HCT116 (cell line): Measurements from ENCODE around the gene DAPP1.

ENCODE experiments used
- ATF3 ChIP-seq: IDR thresholded peaks from 2 replicates; pipeline ENCODE4 v1.6.1; 2012
- CTCF ChIP-seq, 3 experiments: fragments of 200-600 bp in 1 of 3; sonication (generic) in 1 of 3; IDR thresholded peaks in 2 of 3; conservative IDR thresholded peaks in 1 of 3; 2 replicates each; pipeline ENCODE4 v1.5.1; 2012 to 2017; ENCODE audit warnings: low read depth in 2 of 3, low read length in 2 of 3, antibody characterized with exemption in 1 of 3, borderline replicate concordance in 1 of 3, control low read depth in 1 of 3, mild to moderate bottlenecking in 1 of 3, mixed read lengths in 1 of 3, mixed run types in 1 of 3, moderate library complexity in 1 of 3; ENCODE audit not compliant: insufficient read depth in 1 of 3
- EZH2 ChIP-seq: fragments of 200-600 bp; sonication (generic); IDR thresholded peaks from 2 replicates; pipeline ENCODE4 v1.6.1; 2017; ENCODE audit warnings: antibody characterized with exemption, mixed run types
- EZH2phosphoT487 ChIP-seq: fragments of 200-600 bp; IDR thresholded peaks from 2 replicates; pipeline ENCODE4 v1.6.1; 2018; ENCODE audit warnings: antibody characterized with exemption, borderline replicate concordance
- JUND ChIP-seq: IDR thresholded peaks from 2 replicates; pipeline ENCODE4 v1.6.1; 2012
- MAX ChIP-seq: IDR thresholded peaks from 2 replicates; pipeline ENCODE4 v1.6.1; 2012
- POLR2A ChIP-seq: IDR thresholded peaks from 2 replicates; pipeline ENCODE4 v1.7.0; 2011; ENCODE audit warnings: borderline replicate concordance; ENCODE audit not compliant: insufficient read depth, insufficient read length; ENCODE audit errors: extremely low read depth
- POLR2AphosphoS5 ChIP-seq: IDR thresholded peaks from 2 replicates; pipeline ENCODE4 v1.6.1; 2011; ENCODE audit warnings: mild to moderate bottlenecking, low read depth, low read length, moderate library complexity
- REST ChIP-seq: IDR thresholded peaks from 2 replicates; pipeline ENCODE4 v1.6.1; 2012; ENCODE audit warnings: low read depth
- SIN3A ChIP-seq: IDR thresholded peaks from 2 replicates; pipeline ENCODE4 v1.6.1; 2012; ENCODE audit warnings: low read depth
- YY1 ChIP-seq: IDR thresholded peaks from 2 replicates; pipeline ENCODE4 v1.6.1; 2011; ENCODE audit warnings: low read length, low read depth, moderate library complexity, mild to moderate bottlenecking; ENCODE audit not compliant: insufficient replicate concordance; ENCODE audit errors: extremely low read depth
- ZFX ChIP-seq: fragments of 450-650 bp; IDR thresholded peaks from 2 replicates; pipeline ENCODE4 v1.6.1; 2017

- TF ChIP-seq CTCF (IDR thresholded peaks at IDR 0.05 in 2 of 3, conservative IDR thresholded peaks at IDR 0.05 in 1 of 3; ENCODE audit: borderline replicate concordance in 1 of 3, insufficient read depth in 1 of 3, low read depth in 2 of 3, low read length in 2 of 3) (no peak), MAX (no peak), EZH2phosphoT487 (no peak), REST (no peak), ZFX (no peak), ATF3 (no peak), JUND (no peak), POLR2A (no peak), POLR2AphosphoS5 (no peak), EZH2 (no peak), YY1 (no peak), SIN3A (no peak)
These were observed 78.4 kb downstream of the DAPP1 start for GRCh38 chr4:99894998-99895397.
